HEK293 (cell line): ENCODE measurements around the gene C2CD2.

Source experiments
- ATF2 ChIP-seq: fragments of 450-650 bp; formaldehyde crosslinking; IDR thresholded peaks from 2 replicates; pipeline ENCODE4 v1.5.1; 2016; ENCODE audit warnings: missing biosample characterization, missing genetic modification characterization, low read depth
- CTCF ChIP-seq: fragments of 450-650 bp; formaldehyde crosslinking; IDR thresholded peaks from 2 replicates; pipeline ENCODE4 v1.5.1; 2016; ENCODE audit warnings: missing biosample characterization, missing genetic modification characterization
- HOXC10 ChIP-seq: sonication (generic); formaldehyde crosslinking; IDR thresholded peaks from 2 replicates; pipeline ENCODE4 v1.8.1; 2023; ENCODE audit warnings: mild to moderate bottlenecking, missing genetic modification reagents
- SETDB1 ChIP-seq: IDR thresholded peaks from one replicate; pipeline ENCODE4 v1.6.1; 2017; ENCODE audit warnings: mild to moderate bottlenecking, low read length, moderate library complexity, mixed read lengths; ENCODE audit not compliant: insufficient read length
- TSHZ1 ChIP-seq: fragments of 450-650 bp; formaldehyde crosslinking; IDR thresholded peaks from 2 replicates; pipeline ENCODE4 v1.5.1; 2016; ENCODE audit warnings: missing biosample characterization, missing genetic modification characterization, borderline replicate concordance
- ZEB2 ChIP-seq: fragments of 450-650 bp; formaldehyde crosslinking; IDR thresholded peaks from 2 replicates; pipeline ENCODE4 v1.5.1; 2016; ENCODE audit warnings: missing biosample characterization, missing genetic modification characterization
- ZNF132 ChIP-seq: fragments of 450-650 bp; formaldehyde crosslinking; IDR thresholded peaks from 2 replicates; pipeline ENCODE4 v1.5.1; 2017; ENCODE audit warnings: missing biosample characterization, missing genetic modification characterization, borderline replicate concordance
- ZNF274 ChIP-seq, 2 experiments: fragments of 200-500 bp in 1 of 2; fragments of 450-650 bp in 1 of 2; sonication (Bioruptor generic) in 1 of 2; formaldehyde crosslinking in 1 of 2; IDR thresholded peaks; 2 replicates each; pipeline versions ENCODE4 v1.5.1 to v1.6.1; 2014 to 2016; ENCODE audit warnings: borderline replicate concordance in 1 of 2, inconsistent platforms in 1 of 2, low read length in 1 of 2, missing biosample characterization in 1 of 2, missing genetic modification characterization in 1 of 2
- ZNF449 ChIP-seq: fragments of 450-650 bp; formaldehyde crosslinking; IDR thresholded peaks from 2 replicates; pipeline ENCODE4 v1.5.1; 2017; ENCODE audit warnings: missing biosample characterization, mild to moderate bottlenecking, missing genetic modification characterization, moderate library complexity
- ZNF530 ChIP-seq: fragments of 450-650 bp; formaldehyde crosslinking; IDR thresholded peaks from 2 replicates; pipeline ENCODE4 v1.5.1; 2016; ENCODE audit warnings: low read depth, missing biosample characterization, missing genetic modification characterization

- no peak for TF ChIP-seq CTCF (tag by site-specific recombination)
- no peak for TF ChIP-seq ZEB2 (tag by site-specific recombination)
- no peak for TF ChIP-seq SETDB1
- TF ChIP-seq ZNF530 (tag by site-specific recombination): no peak
- TF ChIP-seq ZNF274 (IDR thresholded peaks at IDR 0.05; ENCODE audit: low read length): no peak
- TF ChIP-seq ZNF274 (tag by site-specific recombination; IDR thresholded peaks at IDR 0.05; ENCODE audit: borderline replicate concordance): no peak
- TF ChIP-seq ZNF132 (tag by site-specific recombination): no peak
- TF ChIP-seq HOXC10: no peak
- TF ChIP-seq ATF2 (tag by site-specific recombination): no peak
- no peak for TF ChIP-seq ZNF449
- no peak for TF ChIP-seq TSHZ1 (tag by site-specific recombination)
Observed at GRCh38 chr21:41873426-41873825, 80.4 kb downstream of the C2CD2 start.
